K562 (cell line): ENCODE data around the gene HYOU1. TPM values are rescaled to one million over a fixed set of nuclear protein-coding genes. Genes with fewer than 3 reads are reported as not detected.

Source experiments
- CBX1 ChIP-seq: sonication (generic); IDR thresholded peaks from 2 replicates; pipeline ENCODE4 v1.6.1; 2016; ENCODE audit warnings: antibody characterized with exemption, low read depth, mild to moderate bottlenecking
- CBX5 ChIP-seq: IDR thresholded peaks from 2 replicates; pipeline ENCODE4 v1.6.1; 2014; ENCODE audit warnings: low read depth, borderline replicate concordance
- CEBPB ChIP-seq: fragments of 450-650 bp; IDR thresholded peaks from 2 replicates; pipeline ENCODE4 v1.6.1; 2016; ENCODE audit warnings: missing genetic modification characterization, missing compliant biosample characterization
- ERF ChIP-seq: fragments of 450-650 bp; formaldehyde crosslinking; IDR thresholded peaks from 2 replicates; pipeline ENCODE4 v1.4.0; 2020; ENCODE audit warnings: mild to moderate bottlenecking, mixed read lengths
- ETV5 ChIP-seq: sonication (generic); formaldehyde crosslinking; IDR thresholded peaks from 2 replicates; pipeline ENCODE4 v1.4.0; 2020; ENCODE audit warnings: low read depth, mild to moderate bottlenecking, missing genetic modification reagents
- HCFC1 ChIP-seq: IDR thresholded peaks from 2 replicates; pipeline ENCODE4 v1.6.1; 2012; ENCODE audit warnings: low read depth, low read length, improper control_type of control experiment
- HMG20A ChIP-seq: fragments of 450-650 bp; formaldehyde crosslinking; conservative IDR thresholded peaks from 2 replicates; pipeline ENCODE4 v1.4.0; 2020; ENCODE audit warnings: mild to moderate bottlenecking, mixed read lengths
- MAFF ChIP-seq: IDR thresholded peaks from 2 replicates; pipeline ENCODE4 v1.6.1; 2012; ENCODE audit warnings: low read length, improper control_type of control experiment
- NR2C2 ChIP-seq, 2 experiments: fragments of 200-800 bp in 1 of 2; sonication (Bioruptor generic) in 1 of 2; sonication (generic) in 1 of 2; formaldehyde crosslinking in 1 of 2; IDR thresholded peaks; 2 replicates each; pipeline versions ENCODE4 v1.6.1 to v1.8.0; 2016 to 2022; ENCODE audit warnings: mild to moderate bottlenecking in 1 of 2, missing compliant biosample characterization in 1 of 2, missing genetic modification characterization in 1 of 2, missing genetic modification reagents in 1 of 2
- NRF1 ChIP-seq, 2 experiments: fragments of 450-650 bp; IDR thresholded peaks in 1 of 2; conservative IDR thresholded peaks in 1 of 2; 2 replicates each; pipeline ENCODE4 v1.6.1; 2014; ENCODE audit warnings: mild to moderate bottlenecking in 2 of 2
- ZBTB17 ChIP-seq: fragments of 450-650 bp; formaldehyde crosslinking; IDR thresholded peaks from 2 replicates; pipeline ENCODE4 v1.4.0; 2020; ENCODE audit warnings: mild to moderate bottlenecking
- ZFP30 ChIP-seq: fragments of 250-450 bp; sonication (Bioruptor Pico); IDR thresholded peaks from 2 replicates; pipeline ENCODE4 v1.8.0; 2022; ENCODE audit warnings: moderate library complexity, mild to moderate bottlenecking, inconsistent platforms, borderline replicate concordance
- ZNF431 ChIP-seq: sonication (generic); formaldehyde crosslinking; IDR thresholded peaks from 2 replicates; pipeline ENCODE4 v1.8.0; 2022; ENCODE audit warnings: mild to moderate bottlenecking, missing genetic modification reagents
- ZNF589 ChIP-seq: fragments of 200-800 bp; sonication (Bioruptor generic); IDR thresholded peaks from 2 replicates; pipeline ENCODE4 v1.6.1; 2016; ENCODE audit warnings: low read depth, missing genetic modification characterization, missing compliant biosample characterization
- ZNF644 ChIP-seq: fragments of 200-800 bp; sonication (Bioruptor generic); IDR thresholded peaks from 2 replicates; pipeline ENCODE4 v1.6.1; 2016; ENCODE audit warnings: low read depth, missing genetic modification characterization, missing compliant biosample characterization
- ZSCAN32 ChIP-seq: fragments of 450-650 bp; formaldehyde crosslinking; IDR thresholded peaks from 2 replicates; pipeline ENCODE4 v1.4.0; 2020; ENCODE audit warnings: mild to moderate bottlenecking, moderate library complexity
- polyA plus RNA-seq, 8 experiments: library from polyadenylated mRNA; depleted of rRNA in 4 of 8; stranded (reverse) in 5 of 8; unstranded in 3 of 8; fragments of >200 nt; fragmentation: Nextera tagmentation in 2 of 8; fragmentation: Illumina TruSeq in 1 of 8; extraction: Ambion mirVana in 2 of 8; extraction: Trizol in 1 of 8; gene quantifications; 2 replicates each; pipeline versions ENCODE4 v1.2.1 to v1.2.3, GENCODE V29; 2011 to 2014; ENCODE audit warnings: inconsistent platforms in 1 of 8, missing spikeins in 1 of 8
- total RNA-seq, 7 experiments: library from RNA; depleted of rRNA in 6 of 7; stranded (reverse); fragments of >200 nt in 6 of 7; fragmentation: Illumina TruSeq in 2 of 7; extraction: Trizol in 2 of 7; gene quantifications; 2 replicates each; pipeline versions ENCODE4 v1.2.1 to v1.2.3, GENCODE V29; 2011 to 2021; ENCODE audit warnings: low replicate concordance in 1 of 7
- TF ChIP-seq, protein P1 (sequence below): sonication (generic); formaldehyde crosslinking; IDR thresholded peaks from 2 replicates; pipeline ENCODE4 v1.8.0; 2023; ENCODE audit warnings: missing genetic modification reagents, mild to moderate bottlenecking, borderline replicate concordance
- TF ChIP-seq, protein P2 (sequence below): sonication (generic); formaldehyde crosslinking; IDR thresholded peaks from 2 replicates; pipeline ENCODE4 v1.8.0; 2022; ENCODE audit warnings: missing genetic modification reagents, mild to moderate bottlenecking, moderate library complexity, borderline replicate concordance
- TF ChIP-seq, protein P3 (sequence below): sonication (generic); formaldehyde crosslinking; IDR thresholded peaks from 2 replicates; pipeline ENCODE4 v1.8.1; 2023; ENCODE audit warnings: mild to moderate bottlenecking, missing genetic modification reagents

The HYOU1 gene
- total and polyA plus RNA-seq, 9 of the 15 experiments (the other 6 are each of a cell fraction or from before 2014, with no cell fraction given): 19.5 to 197 (median 128) TPM

DNA sequence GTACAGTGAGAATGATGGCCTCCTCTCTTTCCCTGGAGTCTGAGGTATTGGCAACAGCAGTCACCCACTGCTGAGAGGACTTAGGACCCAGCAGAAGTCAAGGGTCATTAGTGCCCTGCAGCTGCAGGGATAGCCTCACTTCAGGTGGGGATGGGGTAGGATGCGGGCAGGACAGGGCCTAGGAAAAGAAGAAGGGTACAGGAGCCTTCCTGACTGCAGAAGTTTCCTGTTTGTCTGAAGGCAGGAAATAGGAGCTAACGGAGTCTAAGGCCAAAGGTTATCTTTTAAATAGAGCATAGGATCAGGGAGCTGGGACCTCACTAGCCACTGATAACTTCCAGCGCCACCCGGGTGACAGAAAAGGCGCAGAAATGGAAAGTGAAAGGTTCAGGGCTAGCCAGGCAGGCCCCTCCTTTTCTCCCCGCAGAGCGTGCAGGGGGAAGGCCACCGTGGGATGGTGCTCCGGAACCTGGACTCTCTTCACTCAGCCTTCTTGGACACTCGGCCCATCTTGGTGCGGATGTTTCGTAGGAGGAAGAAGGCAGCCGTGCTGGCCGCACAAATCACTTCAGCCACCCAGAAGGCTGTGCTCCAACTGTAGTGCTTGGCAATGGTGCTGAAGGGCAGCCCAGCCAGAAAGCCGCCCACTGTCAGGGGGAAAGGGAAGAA, 32.4 kb downstream of the HYOU1 start (continued):
- TF ChIP-seq, protein P1, sequence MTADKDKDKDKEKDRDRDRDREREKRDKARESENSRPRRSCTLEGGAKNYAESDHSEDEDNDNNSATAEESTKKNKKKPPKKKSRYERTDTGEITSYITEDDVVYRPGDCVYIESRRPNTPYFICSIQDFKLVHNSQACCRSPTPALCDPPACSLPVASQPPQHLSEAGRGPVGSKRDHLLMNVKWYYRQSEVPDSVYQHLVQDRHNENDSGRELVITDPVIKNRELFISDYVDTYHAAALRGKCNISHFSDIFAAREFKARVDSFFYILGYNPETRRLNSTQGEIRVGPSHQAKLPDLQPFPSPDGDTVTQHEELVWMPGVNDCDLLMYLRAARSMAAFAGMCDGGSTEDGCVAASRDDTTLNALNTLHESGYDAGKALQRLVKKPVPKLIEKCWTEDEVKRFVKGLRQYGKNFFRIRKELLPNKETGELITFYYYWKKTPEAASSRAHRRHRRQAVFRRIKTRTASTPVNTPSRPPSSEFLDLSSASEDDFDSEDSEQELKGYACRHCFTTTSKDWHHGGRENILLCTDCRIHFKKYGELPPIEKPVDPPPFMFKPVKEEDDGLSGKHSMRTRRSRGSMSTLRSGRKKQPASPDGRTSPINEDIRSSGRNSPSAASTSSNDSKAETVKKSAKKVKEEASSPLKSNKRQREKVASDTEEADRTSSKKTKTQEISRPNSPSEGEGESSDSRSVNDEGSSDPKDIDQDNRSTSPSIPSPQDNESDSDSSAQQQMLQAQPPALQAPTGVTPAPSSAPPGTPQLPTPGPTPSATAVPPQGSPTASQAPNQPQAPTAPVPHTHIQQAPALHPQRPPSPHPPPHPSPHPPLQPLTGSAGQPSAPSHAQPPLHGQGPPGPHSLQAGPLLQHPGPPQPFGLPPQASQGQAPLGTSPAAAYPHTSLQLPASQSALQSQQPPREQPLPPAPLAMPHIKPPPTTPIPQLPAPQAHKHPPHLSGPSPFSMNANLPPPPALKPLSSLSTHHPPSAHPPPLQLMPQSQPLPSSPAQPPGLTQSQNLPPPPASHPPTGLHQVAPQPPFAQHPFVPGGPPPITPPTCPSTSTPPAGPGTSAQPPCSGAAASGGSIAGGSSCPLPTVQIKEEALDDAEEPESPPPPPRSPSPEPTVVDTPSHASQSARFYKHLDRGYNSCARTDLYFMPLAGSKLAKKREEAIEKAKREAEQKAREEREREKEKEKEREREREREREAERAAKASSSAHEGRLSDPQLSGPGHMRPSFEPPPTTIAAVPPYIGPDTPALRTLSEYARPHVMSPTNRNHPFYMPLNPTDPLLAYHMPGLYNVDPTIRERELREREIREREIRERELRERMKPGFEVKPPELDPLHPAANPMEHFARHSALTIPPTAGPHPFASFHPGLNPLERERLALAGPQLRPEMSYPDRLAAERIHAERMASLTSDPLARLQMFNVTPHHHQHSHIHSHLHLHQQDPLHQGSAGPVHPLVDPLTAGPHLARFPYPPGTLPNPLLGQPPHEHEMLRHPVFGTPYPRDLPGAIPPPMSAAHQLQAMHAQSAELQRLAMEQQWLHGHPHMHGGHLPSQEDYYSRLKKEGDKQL: no peak
- no peak for TF ChIP-seq ZBTB17 (CRISPR knock-in tag)
- no peak for TF ChIP-seq ERF (CRISPR knock-in tag)
- no peak for TF ChIP-seq NR2C2 (CRISPR knock-in tag; IDR thresholded peaks at IDR 0.05)
- peak; percentile 83 for TF ChIP-seq NR2C2 (tag; IDR thresholded peaks at IDR 0.05)
- TF ChIP-seq ZNF589 (CRISPR knock-in tag): no peak
- no peak for TF ChIP-seq ZSCAN32 (CRISPR knock-in tag)
- TF ChIP-seq ETV5: no peak
- TF ChIP-seq, protein P2, sequence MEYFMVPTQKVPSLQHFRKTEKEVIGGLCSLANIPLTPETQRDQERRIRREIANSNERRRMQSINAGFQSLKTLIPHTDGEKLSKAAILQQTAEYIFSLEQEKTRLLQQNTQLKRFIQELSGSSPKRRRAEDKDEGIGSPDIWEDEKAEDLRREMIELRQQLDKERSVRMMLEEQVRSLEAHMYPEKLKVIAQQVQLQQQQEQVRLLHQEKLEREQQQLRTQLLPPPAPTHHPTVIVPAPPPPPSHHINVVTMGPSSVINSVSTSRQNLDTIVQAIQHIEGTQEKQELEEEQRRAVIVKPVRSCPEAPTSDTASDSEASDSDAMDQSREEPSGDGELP: no peak
- TF ChIP-seq NRF1 (conservative IDR thresholded peaks at IDR 0.05 in 1 of 2, IDR thresholded peaks at IDR 0.05 in 1 of 2): 0 out of 4 replicates have a peak, but pooled peaks of 1 of the 2 experiments have one; percentile 12
- no peak for TF ChIP-seq CBX1
- TF ChIP-seq, protein P3, sequence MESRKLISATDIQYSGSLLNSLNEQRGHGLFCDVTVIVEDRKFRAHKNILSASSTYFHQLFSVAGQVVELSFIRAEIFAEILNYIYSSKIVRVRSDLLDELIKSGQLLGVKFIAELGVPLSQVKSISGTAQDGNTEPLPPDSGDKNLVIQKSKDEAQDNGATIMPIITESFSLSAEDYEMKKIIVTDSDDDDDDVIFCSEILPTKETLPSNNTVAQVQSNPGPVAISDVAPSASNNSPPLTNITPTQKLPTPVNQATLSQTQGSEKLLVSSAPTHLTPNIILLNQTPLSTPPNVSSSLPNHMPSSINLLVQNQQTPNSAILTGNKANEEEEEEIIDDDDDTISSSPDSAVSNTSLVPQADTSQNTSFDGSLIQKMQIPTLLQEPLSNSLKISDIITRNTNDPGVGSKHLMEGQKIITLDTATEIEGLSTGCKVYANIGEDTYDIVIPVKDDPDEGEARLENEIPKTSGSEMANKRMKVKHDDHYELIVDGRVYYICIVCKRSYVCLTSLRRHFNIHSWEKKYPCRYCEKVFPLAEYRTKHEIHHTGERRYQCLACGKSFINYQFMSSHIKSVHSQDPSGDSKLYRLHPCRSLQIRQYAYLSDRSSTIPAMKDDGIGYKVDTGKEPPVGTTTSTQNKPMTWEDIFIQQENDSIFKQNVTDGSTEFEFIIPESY: no peak
- 0 out of 2 replicates have a peak, but pooled peaks have one; percentile 45 for TF ChIP-seq ZNF644 (tag)
- no peak for TF ChIP-seq ZFP30 (CRISPR knock-in tag)
- no peak for TF ChIP-seq ZNF431 (CRISPR knock-in tag)
- no peak for TF ChIP-seq HCFC1
- TF ChIP-seq HMG20A (CRISPR knock-in tag): no peak
- TF ChIP-seq CBX5: no peak
- no peak for TF ChIP-seq MAFF
- no peak for TF ChIP-seq CEBPB (tag)
